Measurements from ENCODE around the gene TBC1D19.

- TF ChIP-seq, protein P1, sequence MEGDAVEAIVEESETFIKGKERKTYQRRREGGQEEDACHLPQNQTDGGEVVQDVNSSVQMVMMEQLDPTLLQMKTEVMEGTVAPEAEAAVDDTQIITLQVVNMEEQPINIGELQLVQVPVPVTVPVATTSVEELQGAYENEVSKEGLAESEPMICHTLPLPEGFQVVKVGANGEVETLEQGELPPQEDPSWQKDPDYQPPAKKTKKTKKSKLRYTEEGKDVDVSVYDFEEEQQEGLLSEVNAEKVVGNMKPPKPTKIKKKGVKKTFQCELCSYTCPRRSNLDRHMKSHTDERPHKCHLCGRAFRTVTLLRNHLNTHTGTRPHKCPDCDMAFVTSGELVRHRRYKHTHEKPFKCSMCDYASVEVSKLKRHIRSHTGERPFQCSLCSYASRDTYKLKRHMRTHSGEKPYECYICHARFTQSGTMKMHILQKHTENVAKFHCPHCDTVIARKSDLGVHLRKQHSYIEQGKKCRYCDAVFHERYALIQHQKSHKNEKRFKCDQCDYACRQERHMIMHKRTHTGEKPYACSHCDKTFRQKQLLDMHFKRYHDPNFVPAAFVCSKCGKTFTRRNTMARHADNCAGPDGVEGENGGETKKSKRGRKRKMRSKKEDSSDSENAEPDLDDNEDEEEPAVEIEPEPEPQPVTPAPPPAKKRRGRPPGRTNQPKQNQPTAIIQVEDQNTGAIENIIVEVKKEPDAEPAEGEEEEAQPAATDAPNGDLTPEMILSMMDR (IDR thresholded peaks at IDR 0.05): no peak
- no peak for TF ChIP-seq POLR2A (IDR thresholded peaks at IDR 0.05)
These were observed 173.9 kb downstream of the TBC1D19 start for GRCh38 chr4:26757751-26758150.
